HG03521 (cell line): ENCODE results near the gene BIRC7.
A peak's percentile ranks its signal among the peaks of the same experiment; 100 is the strongest.
"Not testable (repeated sequence)": the region's sequence is repeated elsewhere in the genome, so short reads cannot be mapped to it uniquely, and the experiment has no call there.

ENCODE experiments used
- ATAC-seq: cut with Tn5 transposase; IDR thresholded peaks from one replicate; pipeline ENCODE4 v1.9.1; 2021; ENCODE audit warnings: mild to moderate bottlenecking, moderate library complexity; ENCODE audit not compliant: unreplicated experiment

The BIRC7 gene

GRCh38 chr20:63206878-63207277 lies 28.8 kb upstream of the BIRC7 start:
- no peak for ATAC-seq

GRCh38 chr20:63208346-63208909 lies 27.3 kb upstream of the BIRC7 start:
- ATAC-seq: no peak

- ATAC-seq: no peak
These were observed 25.6 kb upstream of the BIRC7 start for GRCh38 chr20:63210011-63210605.

- no peak for ATAC-seq
These were observed 23.3 kb upstream of the BIRC7 start for GRCh38 chr20:63212393-63212730.

- no peak for ATAC-seq
These were observed 22.9 kb upstream of the BIRC7 start for GRCh38 chr20:63212792-63213191.

GRCh38 chr20:63214514-63214913 lies 21.2 kb upstream of the BIRC7 start:
- ATAC-seq: no peak

GRCh38 chr20:63215101-63216040 lies 20.3 kb upstream of the BIRC7 start:
- peak; percentile 26 for ATAC-seq

GRCh38 chr20:63216041-63216848 lies 19.5 kb upstream of the BIRC7 start, which contains the start of gene YTHDF1:
Gene YTHDF1, minus strand, starts transcription at chr20:63216131. Its CDS starts 239 bp downstream, at chr20:63215892.
- ATAC-seq: peak; percentile 84

- ATAC-seq: no peak
These were observed 18.7 kb upstream of the BIRC7 start for GRCh38 chr20:63216849-63217471.

GRCh38 chr20:63217706-63218105 lies 18.0 kb upstream of the BIRC7 start:
- no peak for ATAC-seq

GRCh38 chr20:63218701-63219446 lies 16.8 kb upstream of the BIRC7 start:
- ATAC-seq: no peak

GRCh38 chr20:63219447-63219821 lies 16.3 kb upstream of the BIRC7 start:
- no peak for ATAC-seq

- no peak for ATAC-seq
These were observed 15.7 kb upstream of the BIRC7 start for GRCh38 chr20:63219866-63220521.

- ATAC-seq: no peak
These were observed 14.9 kb upstream of the BIRC7 start for GRCh38 chr20:63220696-63221399.

GRCh38 chr20:63221400-63222053 lies 14.2 kb upstream of the BIRC7 start:
- ATAC-seq: not testable (repeated sequence)

- no peak for ATAC-seq
These were observed 13.2 kb upstream of the BIRC7 start for GRCh38 chr20:63222541-63222940.

- ATAC-seq: no peak
These were observed 12.4 kb upstream of the BIRC7 start for GRCh38 chr20:63223121-63223825.

- ATAC-seq: no peak
These were observed 11.9 kb upstream of the BIRC7 start for GRCh38 chr20:63223826-63224207.
